WTC11 (cell line): ENCODE measurements around the gene INTS11.

Experiments
- ELF4 ChIP-seq: sonication (generic); formaldehyde crosslinking; IDR thresholded peaks from 2 replicates; pipeline ENCODE4 v1.8.1; 2022; ENCODE audit warnings: low read depth, mild to moderate bottlenecking, moderate library complexity, missing genetic modification reagents
- ESRRA ChIP-seq: sonication (generic); formaldehyde crosslinking; IDR thresholded peaks from 2 replicates; pipeline ENCODE4 v1.8.1; 2022; ENCODE audit warnings: mild to moderate bottlenecking, missing genetic modification reagents, borderline replicate concordance
- FOXP1 ChIP-seq: sonication (generic); formaldehyde crosslinking; IDR thresholded peaks from 2 replicates; pipeline ENCODE4 v1.8.0; 2022; ENCODE audit warnings: missing genetic modification reagents, mild to moderate bottlenecking, moderate library complexity, borderline replicate concordance
- SP1 ChIP-seq: sonication (generic); formaldehyde crosslinking; conservative IDR thresholded peaks from 2 replicates; pipeline ENCODE4 v1.8.1; 2022; ENCODE audit warnings: missing genetic modification reagents
- ZBTB21 ChIP-seq: sonication (generic); formaldehyde crosslinking; IDR thresholded peaks from 2 replicates; pipeline ENCODE4 v1.8.1; 2023; ENCODE audit warnings: mild to moderate bottlenecking, missing genetic modification reagents, borderline replicate concordance
- TF ChIP-seq, protein P1 (sequence below): sonication (generic); formaldehyde crosslinking; IDR thresholded peaks from 2 replicates; pipeline ENCODE4 v1.8.1; 2023; ENCODE audit warnings: mild to moderate bottlenecking, missing genetic modification reagents, moderate library complexity
- TF ChIP-seq, protein P2 (sequence below): sonication (generic); formaldehyde crosslinking; IDR thresholded peaks from 2 replicates; pipeline ENCODE4 v1.8.0; 2022; ENCODE audit warnings: mild to moderate bottlenecking, missing genetic modification reagents
- TF ChIP-seq, protein P3 (sequence below): fragments of 200-600 bp; IDR thresholded peaks from 2 replicates; pipeline ENCODE4 v1.8.0; 2022; ENCODE audit warnings: antibody characterized with exemption

DNA sequence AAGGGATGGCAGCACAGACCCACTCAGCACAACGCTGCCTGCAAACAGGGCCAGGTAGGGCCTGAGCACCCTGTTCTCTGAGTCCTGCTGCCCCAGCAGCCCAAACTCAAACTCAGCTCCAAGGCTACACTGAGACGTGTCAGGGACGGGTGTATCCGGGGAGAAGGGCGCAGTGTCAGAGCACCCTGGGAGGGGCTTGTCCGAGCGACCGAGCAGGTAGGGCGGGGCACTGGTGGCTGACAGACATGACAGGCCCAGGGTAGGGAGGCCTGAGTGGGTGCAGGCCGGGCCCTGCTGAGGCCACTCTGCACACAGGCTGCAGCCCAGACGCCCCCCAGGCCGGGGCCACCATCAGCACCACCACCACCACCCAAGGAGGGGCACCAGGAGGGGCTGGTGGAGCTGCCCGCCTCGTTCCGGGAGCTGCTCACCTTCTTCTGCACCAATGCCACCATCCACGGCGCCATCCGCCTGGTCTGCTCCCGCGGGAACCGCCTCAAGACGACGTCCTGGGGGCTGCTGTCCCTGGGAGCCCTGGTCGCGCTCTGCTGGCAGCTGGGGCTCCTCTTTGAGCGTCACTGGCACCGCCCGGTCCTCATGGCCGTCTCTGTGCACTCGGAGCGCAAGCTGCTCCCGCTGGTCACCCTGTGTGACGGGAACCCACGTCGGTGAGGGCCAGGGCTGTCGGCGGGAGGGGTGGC, 38.7 kb downstream of the INTS11 start:
- TF ChIP-seq, protein P1, sequence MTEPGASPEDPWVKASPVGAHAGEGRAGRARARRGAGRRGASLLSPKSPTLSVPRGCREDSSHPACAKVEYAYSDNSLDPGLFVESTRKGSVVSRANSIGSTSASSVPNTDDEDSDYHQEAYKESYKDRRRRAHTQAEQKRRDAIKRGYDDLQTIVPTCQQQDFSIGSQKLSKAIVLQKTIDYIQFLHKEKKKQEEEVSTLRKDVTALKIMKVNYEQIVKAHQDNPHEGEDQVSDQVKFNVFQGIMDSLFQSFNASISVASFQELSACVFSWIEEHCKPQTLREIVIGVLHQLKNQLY (CRISPR knock-in tag) = no peak
- TF ChIP-seq ESRRA (CRISPR knock-in tag) (no peak), ZBTB21 (no peak), FOXP1 (CRISPR knock-in tag) (no peak), ELF4 (no peak), SP1 (CRISPR knock-in tag) (no peak)
- TF ChIP-seq, protein P2, sequence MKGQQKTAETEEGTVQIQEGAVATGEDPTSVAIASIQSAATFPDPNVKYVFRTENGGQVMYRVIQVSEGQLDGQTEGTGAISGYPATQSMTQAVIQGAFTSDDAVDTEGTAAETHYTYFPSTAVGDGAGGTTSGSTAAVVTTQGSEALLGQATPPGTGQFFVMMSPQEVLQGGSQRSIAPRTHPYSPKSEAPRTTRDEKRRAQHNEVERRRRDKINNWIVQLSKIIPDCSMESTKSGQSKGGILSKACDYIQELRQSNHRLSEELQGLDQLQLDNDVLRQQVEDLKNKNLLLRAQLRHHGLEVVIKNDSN (CRISPR knock-in tag) = no peak
- TF ChIP-seq, protein P3, sequence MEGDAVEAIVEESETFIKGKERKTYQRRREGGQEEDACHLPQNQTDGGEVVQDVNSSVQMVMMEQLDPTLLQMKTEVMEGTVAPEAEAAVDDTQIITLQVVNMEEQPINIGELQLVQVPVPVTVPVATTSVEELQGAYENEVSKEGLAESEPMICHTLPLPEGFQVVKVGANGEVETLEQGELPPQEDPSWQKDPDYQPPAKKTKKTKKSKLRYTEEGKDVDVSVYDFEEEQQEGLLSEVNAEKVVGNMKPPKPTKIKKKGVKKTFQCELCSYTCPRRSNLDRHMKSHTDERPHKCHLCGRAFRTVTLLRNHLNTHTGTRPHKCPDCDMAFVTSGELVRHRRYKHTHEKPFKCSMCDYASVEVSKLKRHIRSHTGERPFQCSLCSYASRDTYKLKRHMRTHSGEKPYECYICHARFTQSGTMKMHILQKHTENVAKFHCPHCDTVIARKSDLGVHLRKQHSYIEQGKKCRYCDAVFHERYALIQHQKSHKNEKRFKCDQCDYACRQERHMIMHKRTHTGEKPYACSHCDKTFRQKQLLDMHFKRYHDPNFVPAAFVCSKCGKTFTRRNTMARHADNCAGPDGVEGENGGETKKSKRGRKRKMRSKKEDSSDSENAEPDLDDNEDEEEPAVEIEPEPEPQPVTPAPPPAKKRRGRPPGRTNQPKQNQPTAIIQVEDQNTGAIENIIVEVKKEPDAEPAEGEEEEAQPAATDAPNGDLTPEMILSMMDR = no peak
